ENCODE results near the gene LRRC52. TPM values are rescaled to one million over a fixed set of nuclear protein-coding genes. Genes with fewer than 3 reads are reported as not detected.
"Not testable (repeated sequence)": the region's sequence is repeated elsewhere in the genome, so short reads cannot be mapped to it uniquely, and the experiment has no call there.

LRRC52 gene
- total and polyA plus RNA-seq, 5 donors, result 0.05 TPM; not detected in 4

DNA sequence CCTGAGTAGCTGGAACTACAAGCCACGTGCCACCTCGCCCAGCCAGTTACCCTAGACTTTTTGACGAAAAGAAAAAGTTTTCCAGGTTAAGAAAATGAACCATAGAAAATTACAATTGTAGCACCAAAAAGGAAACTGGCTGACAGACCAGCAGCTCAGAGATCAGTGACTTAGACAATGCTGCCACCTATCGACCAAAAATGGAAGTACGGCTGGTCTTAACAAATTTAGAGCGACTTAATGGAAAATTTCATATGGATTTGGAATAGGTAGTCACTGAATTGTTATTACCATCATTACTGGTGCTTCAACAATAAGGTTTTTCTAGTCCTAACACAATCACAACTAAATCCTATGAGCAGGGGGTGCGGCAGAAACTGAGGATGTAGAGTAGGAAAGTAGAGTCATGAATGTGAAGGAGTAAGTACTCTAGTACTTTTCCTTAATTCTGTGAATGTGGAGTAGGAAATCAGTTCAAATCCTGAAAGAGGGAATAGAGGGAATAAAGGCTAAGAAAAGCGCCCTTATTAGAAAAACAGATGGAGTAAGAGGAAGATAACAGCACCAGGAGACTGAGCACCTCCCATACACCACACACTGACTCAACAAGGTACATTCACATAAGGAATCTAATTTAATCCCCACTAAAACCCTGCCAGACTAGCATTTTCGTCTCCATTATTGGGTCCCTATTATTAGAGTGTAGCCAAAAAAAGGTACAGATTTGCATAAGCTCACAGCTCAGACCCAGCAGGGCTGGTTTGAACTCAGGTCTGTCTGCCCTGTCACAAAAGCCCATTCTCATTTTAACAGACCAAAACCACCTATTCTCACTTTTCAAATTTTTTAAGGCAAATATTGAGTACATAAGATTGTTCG lies 49.4 kb downstream of the LRRC52 start:
- 2% methylated on average over 10 of the region's 10 CpGs for WGBS
- no peaks in the 10 kb centered on the region for H3K4me1 ChIP-seq (ENCODE audit: control insufficient read depth, insufficient read depth, low read length)
- intact Hi-C loops (cut with DNase I), result loop anchor here in 3 of 4 donors (2.0 to 5.0 kb wide), 2 partner anchors 188 to 191 kb away; no protein-coding TSS in a partner anchor
- no peaks in the 10 kb centered on the region for H3K9me3 ChIP-seq (ENCODE audit: control insufficient read depth, low read length)
- H3K27ac ChIP-seq (ENCODE audit: low read length), result no peak overlapping the region
- DNase-seq (peak; percentile 49 to 66 (median 64)), ATAC-seq (peak; percentile 50 to 56)
- no peaks in the 10 kb centered on the region for H3K27me3 ChIP-seq (ENCODE audit: control insufficient read depth, insufficient read depth)
- H3K4me3 ChIP-seq (ENCODE audit: low read length), result no peak overlapping the region

DNA sequence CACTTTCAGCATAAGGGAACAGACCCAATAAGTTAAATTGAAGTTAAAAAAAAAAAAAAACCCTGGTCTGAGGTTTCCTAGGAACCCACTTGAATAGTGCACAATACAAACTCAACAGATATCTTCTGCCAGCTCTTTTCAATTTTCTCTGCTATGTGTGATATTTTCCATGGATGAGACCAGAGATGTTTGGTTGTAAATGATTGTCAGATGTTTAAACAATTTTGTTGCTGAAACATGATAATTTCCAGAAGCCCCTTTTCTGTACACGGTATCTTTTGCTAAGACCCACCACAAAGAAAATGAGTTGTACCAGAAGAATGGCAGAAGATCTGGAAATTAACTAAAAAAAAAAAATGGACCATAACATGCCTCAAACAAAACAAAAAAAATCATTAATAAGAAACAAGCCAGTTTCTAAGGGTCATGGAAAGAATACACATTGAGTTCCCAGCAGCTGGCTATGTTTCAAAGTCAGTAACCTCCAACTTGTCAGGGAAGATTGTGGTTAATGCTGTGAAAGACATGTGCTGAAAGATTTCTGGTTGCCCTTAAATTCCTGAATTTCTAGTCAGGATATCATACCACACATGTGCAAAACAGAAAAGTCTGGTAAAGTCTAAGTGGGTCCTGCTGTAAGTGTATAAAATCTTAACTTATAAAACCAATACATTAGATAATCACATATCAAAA lies 51.6 kb downstream of the LRRC52 start:
- Histone ChIP-seq H3K27me3 (ENCODE audit: control insufficient read depth, insufficient read depth) (no peaks in the 10 kb centered on the region), H3K9me3 (ENCODE audit: control insufficient read depth, low read length) (no peaks in the 10 kb centered on the region), H3K4me3 (ENCODE audit: low read length) (no peak overlapping the region), H3K4me1 (ENCODE audit: control insufficient read depth, insufficient read depth, low read length) (no peaks in the 10 kb centered on the region), H3K27ac (ENCODE audit: low read length) (no peak overlapping the region)
- DNase-seq (no peak), ATAC-seq (no peak)
- intact Hi-C loops (cut with DNase I), result no loop called here
- 49% methylated on average over 1 of the region's 1 CpG for WGBS

DNA sequence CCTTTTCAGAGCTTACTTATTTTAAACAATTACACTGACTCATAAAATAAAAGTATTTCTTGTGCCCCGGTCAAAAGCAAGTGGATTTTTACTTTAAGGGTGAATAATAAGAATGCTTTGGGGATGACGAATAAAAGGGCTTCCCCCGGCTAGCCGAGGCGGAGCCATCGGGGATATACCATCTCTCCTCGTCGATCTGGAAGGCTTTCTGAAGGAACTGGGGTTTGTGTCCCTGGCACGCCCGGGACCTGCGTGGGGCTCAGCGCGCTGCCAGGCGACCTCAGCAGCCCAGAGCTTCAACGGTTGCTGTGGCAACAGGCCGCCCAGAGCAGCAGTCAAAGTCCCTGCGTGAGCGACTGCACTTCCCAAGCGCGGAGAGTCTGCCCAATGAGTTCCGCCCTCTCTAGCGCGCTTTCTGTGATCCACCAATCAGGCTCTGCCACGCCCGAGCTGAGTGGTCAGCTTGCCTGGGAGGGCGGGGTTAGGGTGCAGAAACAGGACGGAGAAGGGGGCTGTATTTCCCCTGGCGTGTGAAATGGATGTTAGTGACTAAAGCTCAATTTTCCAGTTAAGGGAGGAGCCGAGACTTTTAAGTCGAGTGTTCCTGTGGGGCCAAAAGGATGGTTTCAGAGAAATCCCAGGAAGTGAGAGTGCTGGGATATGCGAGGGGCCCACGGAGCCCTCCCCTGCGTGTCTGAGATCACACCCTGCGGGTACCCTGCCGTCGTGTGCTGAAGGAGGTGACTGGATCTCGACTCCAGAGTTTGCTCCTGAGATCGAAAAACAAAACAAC lies 54.3 kb downstream of the LRRC52 start:
- H3K27me3 ChIP-seq (ENCODE audit: control insufficient read depth, insufficient read depth), result no peaks in the 10 kb centered on the region
- H3K4me1 ChIP-seq (ENCODE audit: control insufficient read depth, insufficient read depth, low read length), result no peaks in the 10 kb centered on the region
- under 1% methylated on average over 38 of the region's 38 CpGs for WGBS
- H3K27ac ChIP-seq (ENCODE audit: low read length), result no peak overlapping the region
- peak overlapping the region; percentile 33 for H3K4me3 ChIP-seq (ENCODE audit: low read length)
- DNase-seq, result peak; percentile 98 to 99 (median 98)
- intact Hi-C loops (cut with DNase I), result no loop called here
- H3K9me3 ChIP-seq (ENCODE audit: control insufficient read depth, low read length), result no peaks in the 10 kb centered on the region
- ATAC-seq, result peak; percentile 100

DNA sequence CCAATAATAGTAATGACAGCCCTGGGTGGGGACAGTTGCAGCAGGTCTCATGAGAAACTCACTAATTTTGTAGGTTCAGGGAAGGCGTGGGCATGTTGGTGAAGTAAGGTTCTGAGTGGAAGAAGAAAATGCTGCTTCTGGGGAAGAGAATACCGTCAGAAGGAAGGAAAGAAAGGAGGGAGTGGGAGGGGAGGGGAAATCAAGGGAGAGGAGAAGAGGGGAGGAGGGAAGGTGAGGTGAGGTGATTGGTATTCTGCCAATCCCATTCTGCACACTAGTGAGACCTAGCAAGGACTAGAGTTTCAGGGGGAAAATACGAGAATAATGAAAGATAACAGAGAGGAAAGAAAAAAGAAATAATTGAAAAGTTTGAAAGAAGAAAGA lies 54.9 kb downstream of the LRRC52 start:
- intact Hi-C loops (cut with DNase I), result no loop called here
- no peak for ATAC-seq

DNA sequence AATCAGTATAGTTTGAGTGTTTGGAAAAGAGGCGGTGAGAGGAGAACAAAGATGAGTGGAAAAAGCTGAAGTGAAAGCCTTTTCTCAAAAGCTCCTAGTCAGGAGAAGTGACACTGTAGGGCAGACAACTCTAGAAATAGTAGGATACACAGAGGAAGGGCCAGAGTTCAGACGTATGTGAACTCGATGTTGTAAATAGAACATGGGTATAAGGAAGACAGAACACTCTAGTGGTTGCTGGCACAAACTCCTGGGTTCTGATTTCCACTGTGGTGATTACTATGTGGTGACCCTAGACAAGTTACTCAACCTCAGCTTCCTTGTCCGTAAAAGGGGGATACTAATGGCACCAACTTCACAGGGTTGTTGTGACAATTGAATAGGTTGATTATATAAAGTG lies 57.0 kb downstream of the LRRC52 start:
- H3K27ac ChIP-seq (ENCODE audit: low read length), result no peak overlapping the region
- H3K9me3 ChIP-seq (ENCODE audit: control insufficient read depth, low read length), result no peaks in the 10 kb centered on the region
- intact Hi-C loops (cut with DNase I), result loop anchor here in 3 of 4 donors (2.0 to 10.0 kb wide), 3 partner anchors 312 to 314 kb away; no protein-coding TSS in a partner anchor
- ATAC-seq, result no peak
- no peak for DNase-seq
- WGBS, result 56% methylated on average over 4 of the region's 4 CpGs
- no peaks in the 10 kb centered on the region for H3K27me3 ChIP-seq (ENCODE audit: control insufficient read depth, insufficient read depth)
- no peak overlapping the region for H3K4me3 ChIP-seq (ENCODE audit: low read length)
- H3K4me1 ChIP-seq (ENCODE audit: control insufficient read depth, insufficient read depth, low read length), result no peaks in the 10 kb centered on the region

More for the DNA sequence above, 54.9 kb downstream of the LRRC52 start:
- 16% methylated on average over 3 of the region's 3 CpGs for WGBS
- Histone ChIP-seq H3K4me1 (ENCODE audit: control insufficient read depth, insufficient read depth, low read length) (no peaks in the 10 kb centered on the region), H3K9me3 (ENCODE audit: control insufficient read depth, low read length) (no peaks in the 10 kb centered on the region), H3K27me3 (ENCODE audit: control insufficient read depth, insufficient read depth) (no peaks in the 10 kb centered on the region), H3K27ac (ENCODE audit: low read length) (no peak overlapping the region), H3K4me3 (ENCODE audit: low read length) (peak overlapping the region; percentile 33)
- DNase-seq, result no peak

DNA sequence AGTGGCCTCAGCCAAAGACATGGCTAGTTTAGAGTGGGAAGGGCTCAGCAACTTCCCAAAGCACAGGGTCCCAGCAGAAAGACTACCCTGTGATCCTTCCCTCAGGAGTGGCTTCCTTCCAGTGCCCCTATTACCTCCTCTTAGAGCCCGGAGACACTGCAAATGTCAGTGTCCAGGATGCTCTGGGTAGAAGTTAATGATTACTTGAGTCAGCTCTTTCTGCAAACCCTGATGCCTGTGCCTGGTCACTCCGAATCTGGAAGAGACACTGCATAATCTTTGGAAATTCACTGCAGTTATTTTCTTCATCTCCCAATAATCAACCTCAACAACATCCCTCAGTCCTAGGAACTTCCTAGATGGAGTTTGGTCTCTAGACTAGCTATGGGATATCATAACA lies 60.0 kb downstream of the LRRC52 start:
- no peak for ATAC-seq
- intact Hi-C loops (cut with DNase I), result loop anchor here in 2 of 4 donors (5.0 to 10.0 kb wide), 2 partner anchors 308 to 311 kb away; no protein-coding TSS in a partner anchor
- no peaks in the 10 kb centered on the region for H3K9me3 ChIP-seq (ENCODE audit: control insufficient read depth, low read length)
- WGBS, result 77% methylated on average over 2 of the region's 2 CpGs
- H3K27ac ChIP-seq (ENCODE audit: low read length), result no peak overlapping the region
- H3K27me3 ChIP-seq (ENCODE audit: control insufficient read depth, insufficient read depth), result no peaks in the 10 kb centered on the region
- no peak for DNase-seq
- H3K4me3 ChIP-seq (ENCODE audit: low read length), result no peak overlapping the region
- no peaks in the 10 kb centered on the region for H3K4me1 ChIP-seq (ENCODE audit: control insufficient read depth, insufficient read depth, low read length)

DNA sequence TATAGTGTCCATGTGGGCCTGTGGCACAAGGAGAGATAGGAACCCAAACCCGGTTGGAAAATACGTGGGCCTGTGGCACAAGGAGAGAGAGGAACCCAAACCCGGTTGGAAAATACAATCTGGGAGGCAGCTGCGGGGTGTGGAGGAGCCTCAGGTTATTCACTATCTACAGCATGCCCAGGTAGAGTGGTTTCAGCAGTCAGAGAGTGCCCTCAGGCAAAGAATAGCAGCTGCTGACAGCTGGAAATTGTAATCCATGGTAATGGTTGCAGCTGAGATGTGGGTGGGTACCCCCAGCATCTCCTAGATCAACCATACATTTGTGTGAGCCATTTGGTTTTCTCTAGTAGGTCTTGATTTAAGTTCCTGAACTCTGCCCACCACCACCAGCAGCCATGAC lies 61.4 kb downstream of the LRRC52 start:
- intact Hi-C loops (cut with DNase I), result loop anchor here in 2 of 4 donors (5.0 to 10.0 kb wide), 2 partner anchors 307 to 310 kb away; no protein-coding TSS in a partner anchor
- WGBS, result 93% methylated on average over 4 of the region's 4 CpGs
- no peak for ATAC-seq

DNA sequence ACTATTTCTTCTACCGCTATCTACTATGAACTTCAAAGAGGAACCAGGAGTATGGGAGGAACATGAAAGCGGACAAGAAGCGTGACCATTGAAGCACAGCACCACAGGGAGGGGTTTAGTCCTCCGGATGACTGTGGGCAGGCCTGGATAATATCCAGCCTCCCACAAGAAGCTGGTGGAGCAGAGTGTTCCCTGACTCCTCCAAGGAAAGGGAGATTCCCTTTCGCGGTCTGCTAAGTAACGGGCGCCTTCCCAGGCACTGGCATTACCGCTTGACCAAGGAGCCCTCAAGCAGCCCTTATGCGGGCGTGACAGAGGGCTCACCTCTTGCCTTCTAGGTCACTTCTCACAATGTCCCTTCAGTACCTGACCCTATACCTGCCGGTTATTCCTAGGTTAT lies 62.9 kb downstream of the LRRC52 start:
- WGBS, result 82% methylated on average over 12 of the region's 12 CpGs
- not testable (repeated sequence) for ATAC-seq

More for the DNA sequence above, 61.4 kb downstream of the LRRC52 start:
- Histone ChIP-seq H3K4me3 (ENCODE audit: low read length) (no peak overlapping the region), H3K27me3 (ENCODE audit: control insufficient read depth, insufficient read depth) (no peaks in the 10 kb centered on the region), H3K9me3 (ENCODE audit: control insufficient read depth, low read length) (no peaks in the 10 kb centered on the region), H3K4me1 (ENCODE audit: control insufficient read depth, insufficient read depth, low read length) (no peaks in the 10 kb centered on the region), H3K27ac (ENCODE audit: low read length) (no peak overlapping the region)
- DNase-seq, result no peak

DNA sequence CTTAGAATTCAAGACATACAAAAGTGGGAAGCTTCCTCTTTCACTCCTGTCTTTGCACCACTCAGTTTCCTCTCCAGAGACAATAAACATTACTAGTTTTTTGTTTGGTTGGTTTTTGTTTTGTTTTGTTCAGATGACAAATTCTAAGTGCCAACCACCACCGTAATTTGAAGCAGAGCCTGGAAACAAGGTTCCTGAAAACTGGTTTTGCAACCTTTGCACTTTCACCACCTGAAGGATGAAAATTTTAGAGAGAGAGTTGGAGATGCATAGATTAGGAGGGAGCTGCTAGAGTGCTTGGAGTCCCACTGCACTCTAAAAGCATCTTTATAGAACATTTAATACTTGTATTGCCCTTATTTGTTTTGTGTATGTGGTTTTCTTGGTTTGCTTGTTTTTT lies 67.1 kb downstream of the LRRC52 start:
- no peaks in the 10 kb centered on the region for H3K9me3 ChIP-seq (ENCODE audit: control insufficient read depth, low read length)
- intact Hi-C loops (cut with DNase I), result no loop called here
- 41% methylated on average over 1 of the region's 1 CpG for WGBS

More for the DNA sequence above, 62.9 kb downstream of the LRRC52 start:
- H3K27me3 ChIP-seq (ENCODE audit: control insufficient read depth, insufficient read depth); H3K4me3 ChIP-seq (ENCODE audit: low read length); H3K9me3 ChIP-seq (ENCODE audit: control insufficient read depth, low read length); H3K4me1 ChIP-seq (ENCODE audit: control insufficient read depth, insufficient read depth, low read length); H3K27ac ChIP-seq (ENCODE audit: low read length); DNase-seq: not testable (repeated sequence)
- intact Hi-C loops (cut with DNase I), result loop anchor here in 2 of 4 donors (5.0 to 10.0 kb wide), 2 partner anchors 306 to 308 kb away; no protein-coding TSS in a partner anchor

DNA sequence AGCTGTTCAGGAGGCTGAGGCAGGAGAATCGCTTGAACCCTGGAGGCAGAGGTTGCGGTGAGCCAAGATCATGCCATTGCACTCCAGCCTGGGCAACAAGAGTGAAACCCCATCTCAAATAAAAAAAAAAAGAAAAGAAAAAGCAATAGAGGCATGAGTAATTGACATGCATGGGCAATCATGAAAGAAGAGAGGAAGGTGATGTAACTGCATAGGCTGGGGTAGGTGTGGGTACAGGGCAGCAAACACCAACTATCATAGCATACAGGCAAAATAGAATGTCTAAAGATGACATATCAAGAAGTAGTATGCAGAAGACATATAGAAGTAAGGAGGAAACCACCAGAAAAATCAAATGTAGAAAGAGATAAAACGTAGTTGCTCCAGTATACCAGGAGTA lies 68.3 kb downstream of the LRRC52 start:
- 95% methylated on average over 3 of the region's 3 CpGs for WGBS
- Histone ChIP-seq H3K27ac (ENCODE audit: low read length) (no peak overlapping the region), H3K4me3 (ENCODE audit: low read length) (no peak overlapping the region), H3K4me1 (ENCODE audit: control insufficient read depth, insufficient read depth, low read length) (no peaks in the 10 kb centered on the region), H3K27me3 (ENCODE audit: control insufficient read depth, insufficient read depth) (no peaks in the 10 kb centered on the region), H3K9me3 (ENCODE audit: control insufficient read depth, low read length) (no peaks in the 10 kb centered on the region)
- DNase-seq (no peak), ATAC-seq (no peak)
- intact Hi-C loops (cut with DNase I), result no loop called here

More for the DNA sequence above, 67.1 kb downstream of the LRRC52 start:
- no peak overlapping the region for H3K4me3 ChIP-seq (ENCODE audit: low read length)
- DNase-seq, result no peak
- no peaks in the 10 kb centered on the region for H3K27me3 ChIP-seq (ENCODE audit: control insufficient read depth, insufficient read depth)
- no peak for ATAC-seq
- H3K27ac ChIP-seq (ENCODE audit: low read length), result no peak overlapping the region
- H3K4me1 ChIP-seq (ENCODE audit: control insufficient read depth, insufficient read depth, low read length), result no peaks in the 10 kb centered on the region
